ENCODE results near the gene CENPM. TPM values are rescaled to one million over a fixed set of nuclear protein-coding genes. Genes with fewer than 3 reads are reported as not detected.

Gene CENPM
- total RNA-seq, 2 experiments from 2014 or later: 7.6 to 8.4 TPM

DNA sequence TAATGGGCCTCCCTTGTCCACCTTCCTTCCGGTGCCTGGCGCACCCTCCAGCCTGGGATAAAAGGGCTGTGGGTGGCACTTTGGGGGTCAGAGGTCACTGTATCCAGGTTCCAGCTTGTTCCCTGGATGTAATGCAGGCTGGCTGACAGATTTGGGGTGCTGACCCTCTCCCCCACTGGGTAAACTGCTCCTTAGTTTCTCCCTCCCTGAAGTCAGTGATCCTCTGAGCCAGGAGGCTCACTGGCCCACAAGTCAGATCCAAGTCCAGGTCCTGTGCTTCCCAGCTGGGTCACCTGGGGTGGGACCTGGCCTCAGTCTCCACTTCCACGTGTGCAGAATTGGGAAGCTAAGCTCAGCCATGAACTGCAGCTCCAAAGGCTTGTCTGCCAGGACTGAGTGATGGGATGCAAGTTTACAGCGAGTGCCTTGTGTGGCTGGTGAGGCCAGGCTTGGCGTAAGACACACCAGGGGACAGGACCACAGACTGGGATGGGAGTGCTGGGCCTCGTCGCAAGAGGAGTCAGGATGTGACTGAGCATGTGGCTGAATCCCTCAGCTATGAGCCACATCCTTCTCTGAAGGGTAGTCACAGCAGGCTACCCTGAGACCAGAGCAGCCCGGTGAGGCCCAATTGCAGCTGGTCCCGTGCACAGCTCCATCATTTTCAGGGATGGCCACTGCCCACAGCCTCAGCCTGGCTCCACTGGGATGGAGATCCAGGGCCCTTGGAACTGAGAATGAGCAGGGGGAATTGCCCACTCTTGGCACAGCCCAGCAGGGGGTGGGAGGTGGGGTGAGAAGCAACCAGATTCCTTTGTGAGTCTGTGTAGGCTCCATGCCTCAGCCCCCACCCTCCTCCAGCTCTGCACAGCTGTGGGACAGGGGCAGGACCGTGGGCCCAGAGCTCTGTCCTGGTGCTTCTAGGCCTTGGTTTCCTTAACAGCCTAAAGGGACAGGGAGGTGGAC lies 39.2 kb downstream of the CENPM start:
- H3K4me1 Mint-ChIP-seq (ENCODE audit: low read depth): peaks cover 18% of the 10 kb centered on the region
- no peaks in the 10 kb centered on the region for H3K9me3 Mint-ChIP-seq
- Histone ChIP-seq H3K27me3 (ENCODE audit: control insufficient read depth in 1 of 2, insufficient read depth in 2 of 2, low read length in 2 of 2) (peaks cover 20 to 28% of the 10 kb centered on the region in 2 experiments), H3K27ac (ENCODE audit: low read depth in 1 of 2, low read length in 2 of 2) (no peak overlapping the region), H3K36me3 (ENCODE audit: insufficient read depth, low read length) (peaks cover 23% of the 10 kb centered on the region), H3K9me3 (ENCODE audit: control insufficient read depth in 1 of 2, insufficient read depth in 1 of 2, low read length in 2 of 2) (peaks cover 0 to 19% of the 10 kb centered on the region in 2 experiments), H3K4me1 (ENCODE audit: insufficient read depth, low read length) (peaks cover 38% of the 10 kb centered on the region), H3K4me3 (ENCODE audit: low read length) (no peak overlapping the region)
- no peak overlapping the region for H3K4me3 Mint-ChIP-seq
- CTCF ChIA-PET: interaction anchor here (1.4 to 3.1 kb wide), 3 partner anchors 18 to 35 kb away, joined by 6 to 15 read pairs (median 6); partner anchors contain the start of gene TNFRSF13C
- no peak for TF ChIP-seq CTCF (IDR thresholded peaks at IDR 0.05)
- ATAC-seq (ENCODE audit: poor library complexity) (no peak), DNase-seq (no peak)
- peaks cover 17% of the 10 kb centered on the region for H3K36me3 Mint-ChIP-seq (ENCODE audit: low read depth)
- peak overlapping the region; percentile 15 for H3K27ac Mint-ChIP-seq
- peaks cover 32% of the 10 kb centered on the region for H3K27me3 Mint-ChIP-seq
- POLR2A ChIA-PET: interaction anchor here (1.0 to 2.9 kb wide), 9 partner anchors 12 to 211 kb away, joined by 3 to 13 read pairs (median 3); partner anchors contain the start of genes CCDC134, SREBF2 and TNFRSF13C
- intact Hi-C loops (cut with DNase I, micrococcal nuclease): no loop called here

DNA sequence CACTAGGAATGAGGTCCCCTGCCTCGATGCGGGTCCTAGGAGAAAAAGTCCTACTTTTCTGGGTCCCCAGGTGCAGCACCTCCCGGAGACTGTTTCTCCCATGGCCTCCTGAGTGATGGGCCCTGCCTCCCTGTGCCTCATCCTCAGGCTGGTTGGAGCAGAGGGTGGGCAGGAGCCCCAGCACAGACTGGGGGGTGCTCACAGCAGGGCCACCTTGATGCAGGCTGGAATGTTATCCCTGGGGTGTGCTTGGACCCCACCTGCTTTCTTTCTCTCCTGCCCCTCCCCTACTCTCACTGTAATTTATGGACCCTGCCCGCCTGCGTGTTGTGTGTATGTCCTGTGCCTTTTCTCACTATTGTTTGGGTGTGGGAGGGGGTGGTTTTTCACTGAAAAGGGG lies 40.1 kb downstream of the CENPM start:
- ChIA-PET CTCF (interaction anchor here (2.1 kb wide), 1 partner anchor 34 kb away, joined by 6 read pairs; no protein-coding TSS in a partner anchor), POLR2A (interaction anchor here (1.6 kb wide), 1 partner anchor 126 kb away, joined by 7 read pairs; no protein-coding TSS in a partner anchor)
- no peak overlapping the region for H3K27ac Mint-ChIP-seq
- no peaks in the 10 kb centered on the region for H3K9me3 Mint-ChIP-seq
- intact Hi-C loops (cut with DNase I, micrococcal nuclease): no loop called here
- peaks cover 25% of the 10 kb centered on the region for H3K36me3 ChIP-seq (ENCODE audit: insufficient read depth, low read length)
- no peak for TF ChIP-seq CTCF (IDR thresholded peaks at IDR 0.05)
- DNase-seq (peak in 1 of 14 experiments; percentile 17), ATAC-seq (ENCODE audit: poor library complexity) (no peak)
- H3K27ac ChIP-seq (ENCODE audit: low read depth in 1 of 2, low read length in 2 of 2): no peak overlapping the region
- H3K9me3 ChIP-seq (ENCODE audit: control insufficient read depth in 1 of 2, insufficient read depth in 1 of 2, low read length in 2 of 2): peaks cover 0 to 10% of the 10 kb centered on the region in 2 experiments
- peaks cover 18% of the 10 kb centered on the region for H3K36me3 Mint-ChIP-seq (ENCODE audit: low read depth)
- no peak overlapping the region for H3K4me3 Mint-ChIP-seq
- peaks cover 11 to 19% of the 10 kb centered on the region in 2 experiments for H3K27me3 ChIP-seq (ENCODE audit: control insufficient read depth in 1 of 2, insufficient read depth in 2 of 2, low read length in 2 of 2)
- H3K4me1 Mint-ChIP-seq (ENCODE audit: low read depth): peaks cover 18% of the 10 kb centered on the region
- peaks cover 23% of the 10 kb centered on the region for H3K27me3 Mint-ChIP-seq
- peaks cover 38% of the 10 kb centered on the region for H3K4me1 ChIP-seq (ENCODE audit: insufficient read depth, low read length)
- no peak overlapping the region for H3K4me3 ChIP-seq (ENCODE audit: low read length)

- peaks cover 0 to 8% of the 10 kb centered on the region in 2 experiments for H3K27me3 ChIP-seq (ENCODE audit: control insufficient read depth in 1 of 2, insufficient read depth in 2 of 2, low read length in 2 of 2)
- POLR2A ChIA-PET: no interaction called here
- no peak overlapping the region for H3K4me3 Mint-ChIP-seq
- H3K9me3 Mint-ChIP-seq: no peaks in the 10 kb centered on the region
- CTCF ChIA-PET: no interaction called here
- peak overlapping the region; percentile 68 for H3K27ac Mint-ChIP-seq
- peaks cover 0 to 4% of the 10 kb centered on the region in 2 experiments for H3K9me3 ChIP-seq (ENCODE audit: control insufficient read depth in 1 of 2, insufficient read depth in 1 of 2, low read length in 2 of 2)
- intact Hi-C loops (cut with DNase I, micrococcal nuclease): no loop called here
- H3K4me1 Mint-ChIP-seq (ENCODE audit: low read depth): peaks cover 14% of the 10 kb centered on the region
- peaks cover 26% of the 10 kb centered on the region for H3K36me3 ChIP-seq (ENCODE audit: insufficient read depth, low read length)
- no peak overlapping the region for H3K4me3 ChIP-seq (ENCODE audit: low read length)
- no peak for TF ChIP-seq CTCF (IDR thresholded peaks at IDR 0.05)
- H3K36me3 Mint-ChIP-seq (ENCODE audit: low read depth): peaks cover 21% of the 10 kb centered on the region
- H3K27me3 Mint-ChIP-seq: peaks cover 15% of the 10 kb centered on the region
- H3K4me1 ChIP-seq (ENCODE audit: insufficient read depth, low read length): peaks cover 29% of the 10 kb centered on the region
- DNase-seq: peak in 1 of 14 experiments; percentile 13
- no peak overlapping the region for H3K27ac ChIP-seq (ENCODE audit: low read depth in 1 of 2, low read length in 2 of 2)
- no peak for ATAC-seq (ENCODE audit: poor library complexity)
Observed at GRCh38 chr22:41905411-41906202, 41.3 kb downstream of the CENPM start.

Data from CD4-positive, alpha-beta T cell (primary cell).